Gastroesophageal sphincter (tissue), 4 donors: ENCODE results near the gene BORCS5. TPM values are rescaled to one million over a fixed set of nuclear protein-coding genes. Genes with fewer than 3 reads are reported as not detected.

Source experiments
- ATAC-seq: fragments of 150-250 bp; one replicate; pipeline ENCODE4 v1.9.1; 2016; ENCODE audit warnings: mild to moderate bottlenecking, moderate library complexity
- H3K27ac ChIP-seq, 4 donors: fragments of 200-600 bp; sonication (generic) in 3 of 4; 1 replicate in 3 of 4; 2 replicates in 1 of 4; pipeline ENCODE4 v1.5.1; 2016 to 2019
- H3K27me3 ChIP-seq: fragments of 200-600 bp; sonication (generic); one replicate; pipeline ENCODE4 v1.5.1; 2019
- H3K36me3 ChIP-seq, 2 donors: fragments of 200-600 bp; sonication (generic); one replicate each; pipeline ENCODE4 v1.5.1; 2019; ENCODE audit warnings: control low read depth in 1 of 2
- H3K4me1 ChIP-seq, 3 donors: fragments of 200-600 bp; sonication (generic); 1 replicate in 2 of 3; 2 replicates in 1 of 3; pipeline ENCODE4 v1.5.1; 2016 to 2019; ENCODE audit warnings: control low read depth in 2 of 3
- H3K4me3 ChIP-seq, 2 donors: fragments of 200-600 bp; sonication (generic); one replicate each; pipeline ENCODE4 v1.5.1; 2019; ENCODE audit warnings: mild to moderate bottlenecking in 1 of 2, moderate library complexity in 1 of 2
- H3K9me3 ChIP-seq, 3 donors: fragments of 200-600 bp; sonication (generic); one replicate each; pipeline ENCODE4 v1.5.1; 2017 to 2019; ENCODE audit warnings: control low read depth in 2 of 3
- CTCF ChIP-seq, 4 experiments: fragments of 200-600 bp in 2 of 4; fragments of 450-650 bp in 2 of 4; sonication (generic) in 1 of 4; IDR thresholded peaks; one replicate each; pipeline ENCODE4 v1.5.1; 2017 to 2019; ENCODE audit warnings: antibody characterized with exemption in 4 of 4, mild to moderate bottlenecking in 2 of 4, moderate library complexity in 2 of 4
- EP300 ChIP-seq: sonication (generic); formaldehyde crosslinking; IDR thresholded peaks from one replicate; pipeline ENCODE4 v1.6.1; 2017; ENCODE audit warnings: antibody characterized with exemption, mild to moderate bottlenecking
- POLR2A ChIP-seq, 2 donors: fragments of 450-650 bp; IDR thresholded peaks; one replicate each; pipeline ENCODE4 v1.6.1; 2017; ENCODE audit warnings: antibody characterized with exemption in 2 of 2, mild to moderate bottlenecking in 2 of 2, moderate library complexity in 1 of 2
- POLR2AphosphoS5 ChIP-seq: sonication (generic); formaldehyde crosslinking; IDR thresholded peaks from one replicate; pipeline ENCODE4 v1.6.1; 2017; ENCODE audit warnings: antibody characterized with exemption
- WGBS, 2 donors: methylation state at CpG; one replicate each; pipeline ENCODE4 v1.1.5; 2018; ENCODE audit warnings: low coverage in 1 of 2; 5-methylcytosine and 5-hydroxymethylcytosine counted together
- total RNA-seq, 4 donors: library from RNA; depleted of rRNA; stranded (reverse); fragments of >200 nt; gene quantifications; one replicate each; pipeline ENCODE4 v1.1.0, GENCODE V29; 2016

The BORCS5 gene
- total RNA-seq, 4 donors from 2014 or later: 10.5 to 29.1 (median 19.0) TPM

- Histone ChIP-seq H3K9me3 (no peaks in the 10 kb centered on the region), H3K36me3 (no peaks in the 10 kb centered on the region), H3K4me3 (no peak overlapping the region), H3K4me1 (peaks cover 0 to 17% (median 0%) of the 10 kb centered on the region in 3 donors), H3K27ac (no peak overlapping the region), H3K27me3 (no peaks in the 10 kb centered on the region)
- no peak for TF ChIP-seq POLR2AphosphoS5
- TF ChIP-seq POLR2A (IDR thresholded peaks at IDR 0.05): no peak
- no peak for TF ChIP-seq EP300
- no peak for TF ChIP-seq CTCF (IDR thresholded peaks at IDR 0.05)
- ATAC-seq: no peak
- WGBS, 2 donors: 86 to 87% methylated on average over 2 of the region's 2 CpGs
These were observed 35.5 kb downstream of the BORCS5 start for GRCh38 chr12:12392413-12392812.

- WGBS, 2 donors: 75 to 86% methylated on average over 1 to 2 of the region's 2 CpGs
- no peak overlapping the region for H3K4me3 ChIP-seq
- H3K36me3 ChIP-seq: no peaks in the 10 kb centered on the region
- no peaks in the 10 kb centered on the region for H3K9me3 ChIP-seq
- no peaks in the 10 kb centered on the region for H3K27me3 ChIP-seq
- TF ChIP-seq CTCF (IDR thresholded peaks at IDR 0.05) (no peak), EP300 (no peak), POLR2AphosphoS5 (no peak), POLR2A (IDR thresholded peaks at IDR 0.05) (no peak)
- H3K4me1 ChIP-seq: peaks cover 0 to 19% (median 4%) of the 10 kb centered on the region in 3 donors
- no peak overlapping the region for H3K27ac ChIP-seq
- ATAC-seq: no peak
These were observed 36.3 kb downstream of the BORCS5 start for GRCh38 chr12:12393171-12393570.

- ATAC-seq: no peak
- H3K4me3 ChIP-seq: no peak overlapping the region
- H3K36me3 ChIP-seq: no peaks in the 10 kb centered on the region
- no peak for TF ChIP-seq CTCF (IDR thresholded peaks at IDR 0.05)
- no peak for TF ChIP-seq EP300
- no peak for TF ChIP-seq POLR2A (IDR thresholded peaks at IDR 0.05)
- TF ChIP-seq POLR2AphosphoS5: no peak
- peaks cover 0 to 34% (median 4%) of the 10 kb centered on the region in 3 donors for H3K4me1 ChIP-seq
- H3K9me3 ChIP-seq: no peaks in the 10 kb centered on the region
- H3K27me3 ChIP-seq: no peaks in the 10 kb centered on the region
- H3K27ac ChIP-seq: peak overlapping the region in 2 of 4 donors; percentile 56 to 76
- 65 to 82% methylated on average over 4 of the region's 4 CpGs for WGBS, 2 donors
These were observed 39.8 kb downstream of the BORCS5 start for GRCh38 chr12:12396694-12397093.

GRCh38 chr12:12397184-12397583 lies 40.3 kb downstream of the BORCS5 start:
- no peak overlapping the region for H3K4me3 ChIP-seq
- H3K4me1 ChIP-seq: peaks cover 0 to 34% (median 4%) of the 10 kb centered on the region in 3 donors
- no peaks in the 10 kb centered on the region for H3K36me3 ChIP-seq
- peak overlapping the region in 3 of 4 donors; percentile 56 to 79 (median 76) for H3K27ac ChIP-seq
- WGBS, 2 donors: 81 to 98% methylated on average over 2 to 5 of the region's 5 CpGs
- TF ChIP-seq EP300: no peak
- TF ChIP-seq POLR2AphosphoS5: no peak
- no peak for TF ChIP-seq CTCF (IDR thresholded peaks at IDR 0.05)
- no peak for TF ChIP-seq POLR2A (IDR thresholded peaks at IDR 0.05)
- ATAC-seq: no peak
- H3K9me3 ChIP-seq: no peaks in the 10 kb centered on the region
- no peaks in the 10 kb centered on the region for H3K27me3 ChIP-seq

GRCh38 chr12:12398026-12398859 lies 41.4 kb downstream of the BORCS5 start:
- no peaks in the 10 kb centered on the region for H3K9me3 ChIP-seq
- H3K4me3 ChIP-seq: no peak overlapping the region
- no peaks in the 10 kb centered on the region for H3K27me3 ChIP-seq
- peaks cover 2 to 39% (median 4%) of the 10 kb centered on the region in 3 donors for H3K4me1 ChIP-seq
- peak; percentile 97 for ATAC-seq
- no peak for TF ChIP-seq EP300
- TF ChIP-seq CTCF (IDR thresholded peaks at IDR 0.05): peak in 2 of 4 experiments; percentile 17
- TF ChIP-seq POLR2A (IDR thresholded peaks at IDR 0.05): no peak
- peak; percentile 81 for TF ChIP-seq POLR2AphosphoS5
- peak overlapping the region; percentile 47 to 79 (median 66) for H3K27ac ChIP-seq
- H3K36me3 ChIP-seq: no peaks in the 10 kb centered on the region
- 44 to 51% methylated on average over 7 of the region's 7 CpGs for WGBS, 2 donors
